Activated naive CD8-positive, alpha-beta T cell treated with anti-CD3 and anti-CD28 coated beads for 36 hours (primary cell): Measurements from ENCODE around the gene RBM18. TPM values are rescaled to one million over a fixed set of nuclear protein-coding genes. Genes with fewer than 3 reads are reported as not detected.

Experiments used
- DNase-seq: peaks from one replicate; pipeline ENCODE4 v3.0.0; 2021
- H3K27ac Mint-ChIP-seq: one replicate; pipeline ENCODE4 v1.8.0; 2022; ENCODE audit warnings: mild to moderate bottlenecking, moderate library complexity, mixed read lengths
- H3K27me3 Mint-ChIP-seq: one replicate; pipeline ENCODE4 v1.8.0; 2022; ENCODE audit warnings: mild to moderate bottlenecking, mixed read lengths
- H3K36me3 Mint-ChIP-seq: one replicate; pipeline ENCODE4 v1.8.0; 2021; ENCODE audit warnings: mild to moderate bottlenecking, mixed read lengths
- H3K4me1 Mint-ChIP-seq: one replicate; pipeline ENCODE4 v1.8.0; 2021; ENCODE audit warnings: mixed read lengths
- H3K4me3 Mint-ChIP-seq: one replicate; pipeline ENCODE4 v1.8.0; 2022; ENCODE audit warnings: mild to moderate bottlenecking, moderate library complexity, mixed read lengths
- H3K9me3 Mint-ChIP-seq: one replicate; pipeline ENCODE4 v1.8.0; 2022; ENCODE audit warnings: mixed read lengths
- total RNA-seq, 2 experiments: library from RNA; stranded (reverse); gene quantifications; one replicate each; pipeline ENCODE4 v1.2.3, GENCODE V29; 2021

The RBM18 gene
- total RNA-seq, 2 experiments from 2014 or later = 35.1 to 35.5 TPM

DNA sequence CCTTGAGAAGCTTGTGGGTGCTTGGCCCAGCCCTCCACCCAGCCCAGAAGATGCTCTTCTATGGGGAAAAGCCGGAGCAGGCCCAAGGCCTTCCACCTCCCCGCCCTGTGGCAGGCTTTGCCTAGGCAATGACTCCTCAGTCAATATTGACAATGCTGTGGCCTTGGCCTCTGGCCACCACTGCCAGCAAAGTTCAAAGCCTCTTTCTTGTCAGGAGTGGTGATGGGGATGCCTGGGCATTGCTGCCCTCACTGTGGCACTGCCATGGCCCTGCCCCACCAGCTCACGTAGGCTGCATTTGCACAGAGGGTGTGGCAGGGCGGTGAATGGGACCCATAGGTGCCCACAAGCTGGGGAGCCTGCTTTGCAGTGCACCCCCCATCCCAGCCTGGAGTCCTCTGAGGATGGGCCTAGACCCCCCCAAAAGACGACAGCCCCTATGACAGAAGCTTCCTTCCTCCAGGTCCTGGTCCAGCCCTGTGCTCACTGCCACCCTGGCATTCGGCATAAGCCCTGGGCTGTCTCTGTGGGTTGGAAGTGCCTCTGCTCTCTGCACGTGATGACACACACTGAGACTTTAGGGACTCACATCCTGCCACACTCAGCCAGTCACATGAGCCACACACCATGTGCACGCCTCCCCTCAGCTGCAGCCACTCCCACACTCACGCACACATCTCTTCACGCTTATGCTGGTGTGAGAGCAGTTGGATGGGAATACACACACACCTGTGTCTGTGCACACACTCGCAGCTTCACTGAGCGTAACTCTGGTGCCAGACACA is 73.9 kb downstream of the RBM18 start:
- Mint-ChIP-seq H3K27ac (no peak overlapping the region), H3K9me3 (no peaks in the 10 kb centered on the region), H3K27me3 (no peaks in the 10 kb centered on the region), H3K4me1 (no peaks in the 10 kb centered on the region), H3K36me3 (no peaks in the 10 kb centered on the region), H3K4me3 (no peak overlapping the region)
- no peak for DNase-seq

DNA sequence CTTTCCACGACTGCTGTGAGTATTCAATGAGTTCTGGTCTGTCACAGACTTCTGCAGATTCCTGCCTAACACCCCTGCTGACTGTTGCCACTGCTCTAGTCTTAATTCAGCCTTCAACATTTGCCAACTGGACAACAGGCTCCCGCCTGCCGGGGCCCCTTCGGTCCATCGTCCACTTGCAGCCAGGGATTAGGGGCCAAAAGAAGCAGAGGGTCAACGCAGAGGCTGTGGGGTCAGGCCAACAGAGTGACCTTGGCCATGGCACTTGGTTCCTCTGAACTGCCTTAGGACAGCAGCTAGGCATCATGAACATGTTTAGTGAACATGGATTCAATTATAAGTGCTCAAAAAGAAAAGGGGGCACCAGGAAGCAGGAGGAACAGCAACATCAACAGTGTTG is 76.3 kb downstream of the RBM18 start:
- Mint-ChIP-seq H3K27me3 (peaks cover under 1% of the 10 kb centered on the region), H3K4me3 (no peak overlapping the region), H3K27ac (no peak overlapping the region), H3K4me1 (no peaks in the 10 kb centered on the region), H3K9me3 (no peaks in the 10 kb centered on the region), H3K36me3 (no peaks in the 10 kb centered on the region)
- DNase-seq = no peak

Other genes starting within 250 kb of the RBM18 start
- 1 to 10 TPM; 2.5 to 2.8 TPM for gene TTLL11, start 171.5 kb downstream of the RBM18 start, total RNA-seq
- 10 to 100 TPM; 55.2 to 56.4 TPM for gene NDUFA8, start 105.1 kb downstream of the RBM18 start, total RNA-seq
- gene MORN5, start 104.9 kb downstream of the RBM18 start, total RNA-seq = not detected
- gene LHX6, start 35.9 kb downstream of the RBM18 start, total RNA-seq = under 1 TPM; 0.12 to 0.16 TPM
- gene MRRF, start within 50 bp of the RBM18 start, total RNA-seq = 10 to 100 TPM; 76.9 to 84.0 TPM
- under 1 TPM; 0.47 to 0.62 TPM for gene PTGS1, start 106.2 kb upstream of the RBM18 start, total RNA-seq
- gene OR1J1, start 213.1 kb upstream of the RBM18 start, total RNA-seq = not detected
- gene OR1J2, start 246.0 kb upstream of the RBM18 start, total RNA-seq = under 1 TPM in 1 of 2 experiments, not detected in 1; 0.23 TPM